Measurements from ENCODE around the gene ATXN7L3B. TPM values are rescaled to one million over a fixed set of nuclear protein-coding genes. Genes with fewer than 3 reads are reported as not detected.
"Not testable (repeated sequence)": the region's sequence is repeated elsewhere in the genome, so short reads cannot be mapped to it uniquely, and the experiment has no call there.

ATXN7L3B gene
- polyA plus RNA-seq (ENCODE audit: insufficient read depth in 1 of 5, insufficient read length in 5 of 5, low replicate concordance in 1 of 5) = 10 to 100 TPM; 50.8 to 63.8 (median 55.2) TPM
- long read RNA-seq, donor 1, full-length matches to known transcripts = 192 of 192 reads
- long read RNA-seq, donor 1, partial matches to known transcripts = 0 of 192 reads
- long read RNA-seq, donor 1, other reads (novel, unspliced or antisense) = 0 of 192 reads
- long read RNA-seq, donor 2, full-length matches to known transcripts = 80 of 80 reads
- long read RNA-seq, donor 2, partial matches to known transcripts = 0 of 80 reads
- long read RNA-seq, donor 2, other reads (novel, unspliced or antisense) = 0 of 80 reads
- long read RNA-seq, donor 3, full-length matches to known transcripts = 142 of 142 reads
- long read RNA-seq, donor 3, partial matches to known transcripts = 0 of 142 reads
- long read RNA-seq, donor 3, other reads (novel, unspliced or antisense) = 0 of 142 reads
- long read RNA-seq, donor 4, full-length matches to known transcripts = 117 of 117 reads
- long read RNA-seq, donor 4, partial matches to known transcripts = 0 of 117 reads
- long read RNA-seq, donor 4, other reads (novel, unspliced or antisense) = 0 of 117 reads
- long read RNA-seq, donor 5, full-length matches to known transcripts = 199 of 199 reads
- long read RNA-seq, donor 5, partial matches to known transcripts = 0 of 199 reads
- long read RNA-seq, donor 5, other reads (novel, unspliced or antisense) = 0 of 199 reads
- long read RNA-seq, donor 6, full-length matches to known transcripts = 208 of 208 reads
- long read RNA-seq, donor 6, partial matches to known transcripts = 0 of 208 reads
- long read RNA-seq, donor 6, other reads (novel, unspliced or antisense) = 0 of 208 reads
- long read RNA-seq, donor 7, full-length matches to known transcripts = 118 of 118 reads
- long read RNA-seq, donor 7, partial matches to known transcripts = 0 of 118 reads
- long read RNA-seq, donor 7, other reads (novel, unspliced or antisense) = 0 of 118 reads
- long read RNA-seq, donor 8, full-length matches to known transcripts = 58 of 58 reads
- long read RNA-seq, donor 8, partial matches to known transcripts = 0 of 58 reads
- long read RNA-seq, donor 8, other reads (novel, unspliced or antisense) = 0 of 58 reads

GRCh38 chr12:74537707-74538385 is at the start of gene ATXN7L3B:
Gene ATXN7L3B (plus strand): TSS chr12:74537835. CDS start chr12:74538113, 278 bp downstream.
- peak; percentile 94 to 95 for DNase-seq

GRCh38 chr12:74488134-74488533 is 49.5 kb upstream of the ATXN7L3B start:
- DNase-seq = no peak

- DNase-seq = no peak
Measured at GRCh38 chr12:74489543-74489942, 48.1 kb upstream of the ATXN7L3B start.

- no peak for DNase-seq
Measured at GRCh38 chr12:74490390-74491064, 47.1 kb upstream of the ATXN7L3B start.

- DNase-seq = no peak
Measured at GRCh38 chr12:74491374-74491773, 46.3 kb upstream of the ATXN7L3B start.

DNA sequence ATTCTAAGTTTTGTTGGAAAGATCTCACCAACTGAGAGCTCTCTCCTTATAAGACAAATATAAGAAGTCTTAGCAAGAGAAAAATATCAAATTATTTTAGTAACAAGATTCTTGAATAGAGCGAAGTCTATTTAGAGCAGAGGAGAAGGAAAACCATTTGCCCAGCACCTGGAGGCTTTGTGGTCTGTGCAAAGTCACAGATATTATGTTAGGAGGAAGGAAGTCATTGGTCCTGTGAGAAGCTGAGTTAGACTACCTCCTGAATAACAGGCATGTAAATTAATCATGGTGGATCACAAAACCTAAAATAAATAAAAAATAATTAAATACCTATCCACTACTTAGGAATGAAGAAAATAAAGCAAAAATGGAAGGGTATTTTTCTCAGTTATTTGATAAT is 38.4 kb upstream of the ATXN7L3B start:
- DNase-seq = no peak

GRCh38 chr12:74508873-74509657 is 28.6 kb upstream of the ATXN7L3B start:
- DNase-seq = not testable (repeated sequence)

DNA sequence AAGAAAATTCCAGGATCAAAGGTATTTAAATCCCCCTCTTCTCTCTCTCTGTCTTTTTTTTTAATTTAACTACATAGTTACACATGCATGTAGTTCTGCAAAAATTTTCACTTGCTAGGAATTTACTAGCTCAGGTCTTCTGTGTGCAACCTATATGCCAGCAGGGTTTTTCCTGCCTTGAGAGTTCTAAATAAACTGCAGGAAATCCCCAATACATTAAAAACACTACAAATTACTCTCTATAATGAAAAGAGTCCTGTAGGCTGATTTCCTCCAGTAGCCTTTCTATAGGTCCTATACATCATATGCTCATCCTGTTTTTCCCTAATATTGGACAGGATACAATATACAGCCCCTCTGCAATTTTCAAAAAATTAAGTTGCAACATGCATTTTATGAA is 27.7 kb upstream of the ATXN7L3B start:
- DNase-seq = no peak

- DNase-seq = no peak
Measured at GRCh38 chr12:74514098-74514872, 23.4 kb upstream of the ATXN7L3B start.

- DNase-seq = no peak
Measured at GRCh38 chr12:74515849-74516248, 21.8 kb upstream of the ATXN7L3B start.

- no peak for DNase-seq
Measured at GRCh38 chr12:74526535-74526934, 11.1 kb upstream of the ATXN7L3B start.

GRCh38 chr12:74527491-74527890 is 10.1 kb upstream of the ATXN7L3B start:
- DNase-seq = no peak

GRCh38 chr12:74530676-74531075 is 7.0 kb upstream of the ATXN7L3B start:
- DNase-seq = no peak

- DNase-seq = no peak
Measured at GRCh38 chr12:74535536-74535935, 2.1 kb upstream of the ATXN7L3B start.

DNA sequence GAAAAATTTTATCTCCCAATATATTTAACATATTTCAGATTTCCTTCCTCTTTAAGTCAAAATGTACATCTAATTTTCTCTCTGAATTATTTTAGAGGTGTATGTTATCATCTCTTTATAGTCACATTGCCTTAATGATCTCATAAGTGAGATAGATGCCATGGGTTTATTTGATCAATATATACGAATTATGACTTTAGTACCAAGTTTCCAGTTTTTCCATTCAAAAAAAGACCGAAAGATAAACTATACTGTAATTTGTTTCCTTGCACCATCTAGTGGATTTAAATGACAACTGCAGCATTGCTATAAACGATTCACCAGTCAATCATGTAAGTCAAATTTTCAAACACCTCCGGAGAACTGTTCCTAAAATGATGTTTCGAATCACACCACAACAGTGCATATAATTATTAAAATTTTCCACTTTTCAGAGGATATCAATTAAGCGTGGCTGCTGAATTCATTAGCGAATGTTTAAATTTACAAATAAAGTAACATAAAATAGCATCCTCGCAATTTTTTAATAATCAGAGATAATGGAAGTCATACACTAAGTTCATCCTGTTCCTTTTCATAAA is 419 bp upstream of the ATXN7L3B start:
- DNase-seq = no peak

DNA sequence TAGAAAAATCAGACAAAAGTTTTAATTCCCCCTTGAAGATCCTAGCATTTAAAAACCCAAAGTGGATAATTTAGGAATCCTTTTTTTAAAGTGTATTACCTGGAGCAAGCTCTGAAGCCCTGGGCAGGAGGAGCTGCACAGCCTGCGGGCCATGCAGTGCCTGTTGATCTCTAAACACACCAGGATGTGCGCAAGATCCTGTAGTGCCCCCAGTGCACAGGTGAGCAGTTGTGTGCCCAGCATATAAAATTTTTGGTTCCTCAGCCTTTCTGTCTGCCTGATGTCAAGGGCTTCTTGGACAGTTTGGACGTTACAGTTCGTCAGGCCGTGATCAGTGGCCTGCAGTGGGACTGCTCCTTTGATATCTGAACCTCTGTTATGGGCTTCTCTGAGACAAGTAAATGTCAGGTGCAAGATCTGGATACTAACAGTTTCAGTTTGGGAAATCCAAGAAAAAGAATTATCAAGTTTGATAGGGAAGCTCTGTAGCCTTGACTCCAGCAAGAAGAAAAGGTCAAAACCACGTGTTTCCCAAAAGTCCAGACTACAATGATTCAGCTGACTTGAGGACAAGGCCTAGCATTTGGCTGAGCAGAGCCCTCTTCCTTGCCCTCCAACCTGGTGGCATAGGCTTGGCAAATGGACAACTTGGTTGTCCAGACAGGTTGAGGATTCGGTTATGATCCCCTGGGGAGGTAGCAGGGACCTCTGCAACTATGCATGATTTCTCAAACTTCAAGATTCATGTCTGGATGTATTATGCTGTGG is 1.0 kb downstream of the ATXN7L3B start:
- DNase-seq = peak; percentile 1 to 12

DNA sequence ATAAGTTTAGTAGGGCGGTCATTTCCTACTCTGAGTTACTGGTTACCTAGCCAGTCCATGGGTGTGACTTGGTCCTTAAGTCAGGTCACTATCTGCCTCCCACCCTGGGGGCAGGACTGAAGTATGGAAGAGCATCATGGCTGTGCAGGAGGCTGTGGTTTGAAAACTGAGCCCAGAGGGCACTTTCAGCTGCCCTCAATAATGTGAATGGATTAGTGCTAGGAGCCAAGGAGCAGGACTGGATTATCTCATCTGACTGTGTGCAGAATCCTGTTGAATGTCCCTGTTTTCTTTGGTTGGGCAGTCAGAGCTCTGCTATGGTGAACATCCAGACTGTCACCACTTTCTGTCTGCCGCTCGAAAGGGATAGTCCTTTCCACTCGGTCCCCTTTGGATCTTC is 1.6 kb downstream of the ATXN7L3B start:
- no peak for DNase-seq
